ENCODE results near the gene TBC1D10A. TPM values are rescaled to one million over a fixed set of nuclear protein-coding genes. Genes with fewer than 3 reads are reported as not detected.

TBC1D10A gene
- total RNA-seq, 1 donor from 2014 or later, result 6.0 TPM

- DNase-seq (ENCODE audit: low read depth in 2 of 2), result no peak
These were observed 59.1 kb downstream of the TBC1D10A start for GRCh38 chr22:30267382-30268302.

DNA sequence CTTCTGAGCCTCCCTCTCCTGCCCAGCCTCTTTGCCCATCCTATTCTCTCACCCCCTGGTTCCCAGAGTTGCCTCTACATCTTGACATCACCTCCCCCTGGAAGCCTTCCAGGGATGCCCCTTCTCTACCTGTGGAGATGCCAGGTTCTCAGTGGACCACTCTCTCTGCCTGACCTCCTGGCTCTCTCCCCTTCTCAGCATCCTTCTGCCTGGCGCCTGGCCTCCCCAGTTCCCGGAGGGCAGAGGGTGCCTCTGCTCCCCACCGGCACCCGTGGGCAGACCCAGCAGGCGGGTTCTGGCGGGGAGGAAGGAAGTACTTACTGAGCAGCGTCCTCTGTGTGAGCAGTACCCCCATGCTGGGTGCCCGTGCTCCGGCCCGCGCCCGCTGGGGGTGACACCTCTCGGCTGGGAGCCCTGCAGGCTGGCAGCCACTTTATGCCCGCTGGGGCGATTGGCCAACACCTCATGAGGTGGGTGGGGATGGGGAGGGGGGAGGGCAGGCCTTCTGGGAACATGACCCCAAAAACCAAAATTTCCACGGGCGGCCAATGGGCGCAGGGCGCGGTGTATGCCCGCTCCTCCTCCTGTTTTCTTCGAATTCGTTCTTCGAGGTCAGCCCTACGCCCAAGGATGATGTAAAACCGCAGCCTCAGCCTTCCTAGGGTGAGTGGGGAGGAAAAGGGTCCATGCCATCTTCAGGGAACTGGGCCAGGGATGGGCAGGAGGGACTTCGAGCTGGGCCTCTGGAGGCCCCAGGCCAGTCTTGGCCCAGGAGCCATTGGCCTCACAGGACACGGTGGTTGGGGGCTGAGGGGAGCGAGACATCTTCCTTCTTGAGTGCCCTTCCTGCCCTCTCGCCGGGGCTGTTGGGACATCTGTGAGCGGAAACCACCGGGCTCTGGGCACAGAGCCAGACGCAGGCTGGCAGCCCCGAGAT lies 60.0 kb downstream of the TBC1D10A start, which contains the start of gene OSM:
TSS of gene OSM (minus strand) at position 407 of the 937 bp plus-strand sequence. CDS start at position 355, 52 bp downstream.
- DNase-seq (ENCODE audit: low read depth in 2 of 2), result peak in 1 of 2 donors; percentile 32

DNA sequence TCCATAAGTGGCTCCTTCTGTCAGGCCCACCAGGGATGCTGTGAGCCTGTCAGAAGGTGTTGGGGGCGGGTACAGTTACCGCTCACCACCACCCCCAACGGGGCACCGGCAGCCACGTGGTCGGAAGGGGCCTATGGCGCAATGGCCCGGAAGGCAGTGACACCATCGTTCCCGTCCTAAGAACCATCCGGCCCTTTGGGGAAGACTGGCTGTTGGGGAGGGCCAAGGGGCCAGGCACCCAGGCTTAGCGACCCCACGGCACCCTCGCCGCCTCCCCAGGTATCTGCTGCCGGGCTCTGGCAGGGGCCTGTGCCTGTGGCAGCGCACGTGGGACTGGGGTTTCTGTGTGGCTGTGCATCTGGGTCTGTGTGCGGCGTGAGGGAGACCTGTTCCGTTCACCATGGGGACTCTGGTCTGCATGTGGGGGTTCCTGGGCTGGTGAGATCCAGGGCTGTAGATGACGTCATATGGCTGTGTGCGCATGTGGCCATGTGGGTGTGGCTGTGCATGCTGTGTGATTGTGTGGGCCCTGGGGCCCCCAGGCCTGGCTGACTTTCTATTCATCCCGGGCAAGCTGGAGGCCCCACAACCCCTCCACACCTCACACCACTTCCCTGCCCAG lies 60.8 kb downstream of the TBC1D10A start:
- no peak for DNase-seq (ENCODE audit: low read depth in 2 of 2)

DNA sequence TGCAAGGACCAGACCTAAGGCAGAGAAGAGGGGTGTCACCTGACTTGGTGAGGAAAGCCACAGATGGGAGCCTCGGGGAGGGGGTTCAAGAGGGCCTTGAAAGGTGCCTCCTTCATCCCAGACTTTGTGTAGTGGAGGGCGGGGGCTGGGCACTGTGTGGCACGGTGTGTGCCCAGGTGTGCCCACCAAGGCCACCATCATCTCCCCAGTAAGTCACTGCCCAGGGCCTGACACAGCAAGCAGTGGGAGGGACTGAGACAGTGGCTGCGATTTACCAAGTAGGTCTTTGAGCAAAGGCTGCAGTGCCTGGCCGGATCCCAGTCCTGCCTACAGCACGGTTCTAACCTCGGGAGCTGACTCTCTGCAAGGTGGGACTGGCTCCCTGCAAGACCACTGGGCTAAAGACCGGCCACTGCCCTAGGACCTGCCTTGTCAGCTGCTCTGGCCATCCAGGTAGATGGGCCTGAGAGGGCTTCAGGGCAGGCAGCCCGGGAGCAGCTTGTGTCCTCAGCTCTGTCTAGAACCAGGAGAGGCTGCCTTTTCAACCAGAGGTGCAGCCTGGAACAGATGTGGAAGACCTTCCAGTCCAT lies 61.5 kb downstream of the TBC1D10A start:
- DNase-seq (ENCODE audit: low read depth in 2 of 2), result no peak

DNA sequence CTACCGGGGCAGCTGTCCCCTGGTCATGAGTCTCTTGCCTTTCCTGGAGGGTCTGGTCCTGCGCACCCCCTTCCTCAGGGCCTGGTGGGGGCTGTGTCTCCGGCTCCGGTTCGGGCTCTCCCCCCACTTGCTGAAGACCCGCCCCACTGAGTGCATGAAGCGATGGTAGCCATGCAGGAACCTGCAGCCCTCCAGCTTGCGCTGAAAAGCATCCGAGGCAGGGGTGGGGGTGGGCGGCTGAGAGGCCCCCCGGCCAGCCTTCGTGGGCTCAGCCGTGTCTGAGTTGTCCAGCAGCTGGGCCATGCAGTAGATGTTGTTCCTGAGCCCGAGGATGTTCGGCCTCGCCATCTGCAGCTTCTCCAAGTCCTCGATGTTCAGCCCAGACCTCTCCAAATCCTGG lies 62.9 kb downstream of the TBC1D10A start:
- DNase-seq (ENCODE audit: low read depth in 2 of 2), result no peak

GRCh38 chr22:30262917-30263741 lies 63.6 kb downstream of the TBC1D10A start:
- DNase-seq (ENCODE audit: low read depth in 2 of 2), result peak in 1 of 2 donors; percentile 64

DNA sequence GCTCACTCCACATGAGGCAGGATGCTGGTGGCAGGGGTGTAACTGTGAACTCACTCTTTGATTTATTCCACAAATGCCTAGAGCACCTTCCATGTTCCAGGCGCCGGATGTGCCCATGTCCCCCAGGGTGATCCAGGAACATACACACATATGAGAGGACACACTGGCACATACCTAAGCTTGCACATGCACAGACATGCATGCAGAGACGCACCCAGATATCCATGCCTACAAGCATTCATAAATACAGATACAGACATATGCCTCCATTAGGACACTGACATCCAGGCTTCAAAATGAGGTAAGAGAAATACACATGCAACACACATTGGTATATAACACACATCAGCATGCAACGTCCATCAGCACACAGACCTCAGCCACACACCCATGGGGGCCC lies 64.6 kb downstream of the TBC1D10A start:
- no peak for DNase-seq (ENCODE audit: low read depth in 2 of 2)

- no peak for DNase-seq (ENCODE audit: low read depth in 2 of 2)
These were observed 65.6 kb downstream of the TBC1D10A start for GRCh38 chr22:30261134-30261533.

DNA sequence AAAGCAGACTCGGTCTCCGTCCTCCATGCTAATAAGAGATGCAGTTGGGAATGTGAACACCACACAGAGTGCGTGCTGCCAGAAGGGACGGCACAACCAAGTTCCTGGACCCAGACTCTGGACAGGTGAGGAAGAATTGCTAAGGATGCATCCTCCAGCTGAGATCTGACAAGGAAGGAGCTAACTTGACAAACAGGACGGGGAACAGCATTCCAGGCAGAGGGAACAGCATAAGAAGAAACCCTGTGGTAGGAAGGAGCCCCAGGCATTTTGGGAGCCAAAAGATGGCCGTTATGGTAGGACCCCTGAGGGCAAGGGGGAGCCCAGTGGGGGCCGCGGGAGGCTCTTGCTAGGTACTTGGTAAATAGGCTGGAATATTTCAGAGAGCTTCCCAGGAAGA lies 66.1 kb downstream of the TBC1D10A start:
- DNase-seq (ENCODE audit: low read depth in 2 of 2), result no peak

GRCh38 chr22:30260276-30260675 lies 66.5 kb downstream of the TBC1D10A start:
- no peak for DNase-seq (ENCODE audit: low read depth in 2 of 2)

DNA sequence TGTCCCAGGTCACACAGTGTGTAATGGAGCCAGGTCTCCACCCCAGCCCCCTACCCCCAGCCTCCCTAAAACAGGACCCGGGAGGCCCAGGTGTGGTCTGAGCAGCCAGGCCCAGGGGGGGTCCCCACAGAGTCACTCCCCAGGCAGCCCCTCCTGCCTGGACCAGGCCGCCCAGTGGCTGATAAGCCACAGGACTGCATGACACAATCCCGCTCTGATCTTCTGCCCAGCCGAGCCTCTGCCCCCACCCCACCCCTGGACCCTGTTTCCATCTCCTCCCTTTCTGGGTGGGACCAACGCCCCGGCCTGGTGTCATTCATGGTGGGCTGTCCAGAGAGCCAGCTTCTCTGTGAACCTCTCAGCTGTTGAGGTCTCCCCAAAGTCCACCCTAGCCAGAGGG lies 72.4 kb downstream of the TBC1D10A start:
- DNase-seq (ENCODE audit: low read depth in 2 of 2), result no peak

DNA sequence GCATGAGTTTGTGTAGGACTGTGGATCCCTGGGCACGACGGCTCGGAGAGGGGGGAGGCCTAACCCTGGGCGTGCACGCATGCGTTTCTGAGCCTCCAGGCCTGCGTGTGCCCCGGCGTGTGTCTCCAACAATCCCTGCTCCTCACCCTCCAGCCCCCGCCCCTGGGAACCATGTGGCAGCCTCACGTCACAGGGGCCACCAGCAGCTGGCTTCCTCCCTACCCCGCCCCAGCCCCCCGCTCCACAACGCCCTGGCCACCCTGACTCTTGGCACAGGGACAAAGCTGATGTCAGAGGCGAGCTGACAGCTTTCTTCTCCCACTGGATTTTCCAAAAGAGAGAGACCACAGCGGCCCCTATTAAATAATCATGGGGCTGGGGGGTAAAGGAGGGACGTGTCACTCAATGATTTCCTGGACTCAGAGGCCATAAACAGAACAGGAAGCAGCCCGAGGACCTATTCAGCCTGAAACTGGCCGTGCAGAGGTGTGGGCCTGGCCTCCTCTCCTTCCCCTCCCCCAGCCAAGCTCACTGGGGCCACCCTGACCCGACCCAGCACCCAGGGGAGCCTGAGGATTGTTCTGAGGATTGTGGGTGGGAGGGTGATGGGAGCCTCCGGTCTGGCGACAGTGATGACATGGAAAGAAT lies 73.4 kb downstream of the TBC1D10A start:
- peak; percentile 38 to 48 for DNase-seq (ENCODE audit: low read depth in 2 of 2)

DNA sequence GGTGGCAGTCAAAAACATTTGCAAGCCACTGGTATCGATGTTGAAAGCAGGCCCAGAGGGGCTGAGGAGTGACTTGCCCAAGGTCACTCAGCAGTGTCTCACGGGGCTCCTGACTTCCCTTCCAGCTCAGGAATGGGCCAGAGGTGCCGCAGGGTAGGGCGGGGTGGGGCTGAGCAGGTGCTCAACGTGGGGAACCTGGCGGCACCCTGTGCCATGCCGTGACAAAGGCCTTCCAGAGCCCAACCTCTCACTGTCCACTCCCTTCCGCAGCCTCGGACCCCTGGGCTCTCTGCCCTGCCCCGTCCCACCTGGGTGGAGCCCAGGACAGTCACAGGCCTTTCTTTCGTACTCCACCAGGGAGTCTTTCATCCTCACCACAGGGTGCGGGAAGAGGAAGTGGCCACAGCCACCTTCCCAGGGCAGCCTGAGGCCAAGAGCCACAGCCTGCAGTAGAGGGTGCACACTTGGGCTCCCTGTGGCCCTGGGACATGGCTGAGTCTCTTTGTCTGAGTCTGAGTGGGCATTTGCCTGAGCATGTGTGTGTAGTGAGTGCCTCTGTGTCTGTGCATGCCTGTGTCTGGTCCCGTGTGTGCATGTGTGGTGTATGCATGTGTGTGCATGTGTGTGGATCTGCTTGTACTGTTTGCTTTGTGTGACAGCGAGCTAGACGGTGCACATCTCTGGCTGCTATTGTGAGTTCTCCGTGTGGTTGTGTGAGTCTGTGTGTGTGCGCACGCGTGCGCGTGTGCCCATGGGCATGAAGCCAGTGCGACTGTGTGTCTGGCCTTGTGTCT lies 74.1 kb downstream of the TBC1D10A start:
- no peak for DNase-seq (ENCODE audit: low read depth in 2 of 2)

DNA sequence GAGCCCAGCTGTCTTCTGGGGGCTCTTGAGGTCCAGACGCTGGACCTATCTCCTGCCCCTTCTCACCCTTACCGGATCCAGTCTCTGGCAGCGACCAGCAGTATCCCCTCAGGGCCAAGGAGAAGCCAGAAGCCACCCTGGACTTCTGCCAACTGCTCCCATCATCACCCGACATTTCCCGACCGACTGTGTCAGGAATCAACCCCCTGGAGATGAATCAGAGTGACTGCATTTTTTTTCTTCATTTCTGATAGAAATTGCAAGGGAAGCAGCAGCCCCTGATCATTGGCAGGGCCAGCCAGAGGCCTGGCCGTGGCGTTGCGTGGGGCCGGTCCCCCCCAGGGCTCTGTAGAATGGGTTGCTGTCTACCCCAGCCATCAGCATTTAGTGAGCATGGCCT lies 75.0 kb downstream of the TBC1D10A start:
- no peak for DNase-seq (ENCODE audit: low read depth in 2 of 2)

- peak in 1 of 2 donors; percentile 25 for DNase-seq (ENCODE audit: low read depth in 2 of 2)
These were observed 76.0 kb downstream of the TBC1D10A start for GRCh38 chr22:30250661-30251267.

DNA sequence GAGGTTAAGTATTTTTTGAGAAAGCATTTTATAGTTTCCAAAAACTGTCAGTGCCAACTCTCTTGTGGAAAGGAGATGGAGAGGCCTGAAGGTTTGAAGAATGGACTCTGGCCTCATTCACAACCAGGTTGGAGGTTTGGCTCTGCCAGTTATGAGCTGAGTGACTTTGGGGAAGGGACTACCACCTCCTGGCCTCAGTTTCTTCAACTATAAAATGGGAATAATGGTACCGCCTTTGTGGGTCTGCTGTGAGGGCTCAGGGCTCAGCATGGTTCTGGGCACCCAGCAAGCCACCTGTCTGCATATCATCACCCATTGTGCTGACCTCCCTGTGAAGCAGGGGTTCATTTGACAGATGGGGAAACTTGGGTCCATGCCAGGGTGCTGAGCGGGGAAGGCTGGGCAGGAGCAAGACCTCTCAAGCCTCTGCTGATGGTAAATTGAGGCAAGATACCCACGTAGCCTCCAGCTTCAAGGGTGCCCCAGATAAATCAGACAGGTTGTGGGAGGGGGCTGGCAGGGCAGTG lies 76.6 kb downstream of the TBC1D10A start:
- no peak for DNase-seq (ENCODE audit: low read depth in 2 of 2)

- DNase-seq (ENCODE audit: low read depth in 2 of 2), result no peak
These were observed 77.4 kb downstream of the TBC1D10A start for GRCh38 chr22:30249049-30250038.

All from dermis microvascular lymphatic vessel endothelial cell (primary cell).